ENCODE measurements around the gene NME8. TPM values are rescaled to one million over a fixed set of nuclear protein-coding genes. Genes with fewer than 3 reads are reported as not detected.

NME8 gene
- polyA plus RNA-seq, 2 of the 4 experiments (the other 2 are of a cell fraction), result not detected

- ChIA-PET POLR2A (no interaction called here), CTCF (interaction anchor here (1.1 kb wide), 1 partner anchor 10 kb away, joined by 3 read pairs; no protein-coding TSS in a partner anchor)
- 28% methylated on average over 2 of the region's 2 CpGs for WGBS (ENCODE audit: missing lambda C conversion rate)
- FAIRE-seq, result no peak
- DNase-seq (ENCODE audit: low read depth in 1 of 2, low spot score in 1 of 2), result no peak
- no peak for ATAC-seq
- no peak overlapping the region for H3K27ac ChIP-seq
- H3K4me1 ChIP-seq, result peaks cover 4% of the 10 kb centered on the region; the same call in 1 of the 3 replicates
- TF ChIP-seq PHF8 (IDR thresholded peaks at IDR 0.05; ENCODE audit: borderline replicate concordance, low read depth) (no peak), NPAS2 (CRISPR knock-in tag; IDR thresholded peaks at IDR 0.05; ENCODE audit: borderline replicate concordance) (no peak), HEYL (CRISPR knock-in tag; IDR thresholded peaks at IDR 0.05) (no peak), HOXB5 (CRISPR knock-in tag; IDR thresholded peaks at IDR 0.05) (no peak), TFCP2L1 (CRISPR knock-in tag; IDR thresholded peaks at IDR 0.05) (no peak), POLR2A (IDR thresholded peaks at IDR 0.05; ENCODE audit: low read length) (no peak), CBX8 (IDR thresholded peaks at IDR 0.05) (no peak), JUN (IDR thresholded peaks at IDR 0.05) (no peak), EP300 (IDR thresholded peaks at IDR 0.05) (no peak), CHD4 (IDR thresholded peaks at IDR 0.05; ENCODE audit: borderline replicate concordance) (no peak), ZFP36 (IDR thresholded peaks at IDR 0.05; ENCODE audit: borderline replicate concordance, partially characterized antibody) (no peak), MAZ (IDR thresholded peaks at IDR 0.05; ENCODE audit: borderline replicate concordance, low read depth, low read length) (no peak), CHD2 (IDR thresholded peaks at IDR 0.05; ENCODE audit: low read length, partially characterized antibody) (no peak), SMC3 (IDR thresholded peaks at IDR 0.05) (no peak), BHLHE40 (IDR thresholded peaks at IDR 0.05; ENCODE audit: low read depth, low read length) (no peak), MAX (IDR thresholded peaks at IDR 0.05) (no peak), ZNF302 (CRISPR knock-in tag; IDR thresholded peaks at IDR 0.05) (no peak)
- TF ChIP-seq, protein P1, sequence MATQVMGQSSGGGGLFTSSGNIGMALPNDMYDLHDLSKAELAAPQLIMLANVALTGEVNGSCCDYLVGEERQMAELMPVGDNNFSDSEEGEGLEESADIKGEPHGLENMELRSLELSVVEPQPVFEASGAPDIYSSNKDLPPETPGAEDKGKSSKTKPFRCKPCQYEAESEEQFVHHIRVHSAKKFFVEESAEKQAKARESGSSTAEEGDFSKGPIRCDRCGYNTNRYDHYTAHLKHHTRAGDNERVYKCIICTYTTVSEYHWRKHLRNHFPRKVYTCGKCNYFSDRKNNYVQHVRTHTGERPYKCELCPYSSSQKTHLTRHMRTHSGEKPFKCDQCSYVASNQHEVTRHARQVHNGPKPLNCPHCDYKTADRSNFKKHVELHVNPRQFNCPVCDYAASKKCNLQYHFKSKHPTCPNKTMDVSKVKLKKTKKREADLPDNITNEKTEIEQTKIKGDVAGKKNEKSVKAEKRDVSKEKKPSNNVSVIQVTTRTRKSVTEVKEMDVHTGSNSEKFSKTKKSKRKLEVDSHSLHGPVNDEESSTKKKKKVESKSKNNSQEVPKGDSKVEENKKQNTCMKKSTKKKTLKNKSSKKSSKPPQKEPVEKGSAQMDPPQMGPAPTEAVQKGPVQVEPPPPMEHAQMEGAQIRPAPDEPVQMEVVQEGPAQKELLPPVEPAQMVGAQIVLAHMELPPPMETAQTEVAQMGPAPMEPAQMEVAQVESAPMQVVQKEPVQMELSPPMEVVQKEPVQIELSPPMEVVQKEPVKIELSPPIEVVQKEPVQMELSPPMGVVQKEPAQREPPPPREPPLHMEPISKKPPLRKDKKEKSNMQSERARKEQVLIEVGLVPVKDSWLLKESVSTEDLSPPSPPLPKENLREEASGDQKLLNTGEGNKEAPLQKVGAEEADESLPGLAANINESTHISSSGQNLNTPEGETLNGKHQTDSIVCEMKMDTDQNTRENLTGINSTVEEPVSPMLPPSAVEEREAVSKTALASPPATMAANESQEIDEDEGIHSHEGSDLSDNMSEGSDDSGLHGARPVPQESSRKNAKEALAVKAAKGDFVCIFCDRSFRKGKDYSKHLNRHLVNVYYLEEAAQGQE (IDR thresholded peaks at IDR 0.05), result no peak
- H3K9me3 ChIP-seq, result peaks cover 7% of the 10 kb centered on the region; the same call in 1 of the 3 replicates
- H3K4me3 ChIP-seq, result no peak overlapping the region
- H3K4me2 ChIP-seq, result no peak overlapping the region
Observed at GRCh38 chr7:37815671-37816371, 32.6 kb upstream of the NME8 start.

DNA sequence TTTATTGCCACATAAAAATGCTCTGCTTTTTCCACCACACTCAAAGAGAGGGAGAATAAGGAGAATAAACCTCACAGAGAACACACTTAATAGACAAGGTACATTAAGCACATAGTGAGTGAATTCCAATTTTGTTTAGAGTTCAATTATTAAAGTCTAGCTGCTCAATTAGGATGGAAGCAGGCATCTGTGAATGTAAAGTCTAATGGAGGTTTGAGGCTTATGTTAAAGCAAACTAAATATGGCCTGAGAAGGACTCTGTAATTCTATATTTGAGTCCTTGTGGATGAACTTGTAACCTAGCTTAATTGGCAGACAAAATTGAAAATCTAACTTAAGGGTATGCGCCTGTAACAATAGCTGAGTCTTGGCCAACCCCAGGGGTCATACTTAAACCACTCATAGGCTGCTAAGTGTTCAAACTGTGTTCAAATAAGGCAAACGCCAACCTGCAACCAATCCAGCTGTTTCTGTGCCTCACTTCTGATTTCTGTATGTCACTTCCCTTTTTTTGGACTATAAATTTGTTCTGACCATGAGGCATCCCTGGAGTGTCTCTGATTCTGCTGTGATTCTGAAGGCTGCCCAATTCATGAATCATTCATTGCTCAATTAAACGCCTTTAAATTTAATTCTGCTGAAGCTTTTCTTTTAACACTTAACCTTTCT, 31.3 kb upstream of the NME8 start:
- ATAC-seq (no peak), FAIRE-seq (no peak), DNase-seq (ENCODE audit: low read depth in 1 of 2, low spot score in 1 of 2) (no peak)
- ChIA-PET POLR2A (no interaction called here), CTCF (interaction anchor here (1.1 to 2.0 kb wide), 3 partner anchors 9 to 36 kb away, joined by 3 to 11 read pairs (median 3); no protein-coding TSS in a partner anchor)
- no peak for TF ChIP-seq MAZ (IDR thresholded peaks at IDR 0.05; ENCODE audit: borderline replicate concordance, low read depth, low read length)
- TF ChIP-seq FOSB (CRISPR knock-in tag; IDR thresholded peaks at IDR 0.05), result no peak
- TF ChIP-seq FOXS1 (CRISPR knock-in tag; IDR thresholded peaks at IDR 0.05), result no peak
- TF ChIP-seq, protein P2, sequence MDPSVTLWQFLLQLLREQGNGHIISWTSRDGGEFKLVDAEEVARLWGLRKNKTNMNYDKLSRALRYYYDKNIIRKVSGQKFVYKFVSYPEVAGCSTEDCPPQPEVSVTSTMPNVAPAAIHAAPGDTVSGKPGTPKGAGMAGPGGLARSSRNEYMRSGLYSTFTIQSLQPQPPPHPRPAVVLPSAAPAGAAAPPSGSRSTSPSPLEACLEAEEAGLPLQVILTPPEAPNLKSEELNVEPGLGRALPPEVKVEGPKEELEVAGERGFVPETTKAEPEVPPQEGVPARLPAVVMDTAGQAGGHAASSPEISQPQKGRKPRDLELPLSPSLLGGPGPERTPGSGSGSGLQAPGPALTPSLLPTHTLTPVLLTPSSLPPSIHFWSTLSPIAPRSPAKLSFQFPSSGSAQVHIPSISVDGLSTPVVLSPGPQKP (IDR thresholded peaks at IDR 0.05; ENCODE audit: low read depth, low read length), result no peak
- no peak for TF ChIP-seq RCOR1 (IDR thresholded peaks at IDR 0.05; ENCODE audit: low read depth, low read length)
- no peak for TF ChIP-seq CTCF (IDR thresholded peaks at IDR 0.05)
- no peak for TF ChIP-seq FOSL2 (IDR thresholded peaks at IDR 0.05)
- no peak for TF ChIP-seq FOSL2 (CRISPR knock-in tag; IDR thresholded peaks at IDR 0.05)
- TF ChIP-seq HEYL (CRISPR knock-in tag; IDR thresholded peaks at IDR 0.05), result no peak
- no peak for TF ChIP-seq POLR2A (IDR thresholded peaks at IDR 0.05; ENCODE audit: low read length)
- no peak for TF ChIP-seq SMC3 (IDR thresholded peaks at IDR 0.05)
- no peak for TF ChIP-seq HDAC2 (IDR thresholded peaks at IDR 0.05)
- peaks cover 14% of the 10 kb centered on the region; the same call in 2 of the 3 replicates for H3K9me3 ChIP-seq
- H3K4me1 ChIP-seq, result peaks cover 4% of the 10 kb centered on the region; the same call in 1 of the 3 replicates
- 57% methylated on average over 3 of the region's 3 CpGs for WGBS (ENCODE audit: missing lambda C conversion rate)
- H3K4me3 ChIP-seq, result no peak overlapping the region
- no peak overlapping the region for H3K27ac ChIP-seq
- no peak overlapping the region for H3K4me2 ChIP-seq
